ENCODE data around the gene MT3. TPM values are rescaled to one million over a fixed set of nuclear protein-coding genes. Genes with fewer than 3 reads are reported as not detected.
A peak's percentile ranks its signal among the peaks of the same experiment; 100 is the strongest.

The MT3 gene
- total RNA-seq, 1 donor from 2014 or later, result not detected

DNA sequence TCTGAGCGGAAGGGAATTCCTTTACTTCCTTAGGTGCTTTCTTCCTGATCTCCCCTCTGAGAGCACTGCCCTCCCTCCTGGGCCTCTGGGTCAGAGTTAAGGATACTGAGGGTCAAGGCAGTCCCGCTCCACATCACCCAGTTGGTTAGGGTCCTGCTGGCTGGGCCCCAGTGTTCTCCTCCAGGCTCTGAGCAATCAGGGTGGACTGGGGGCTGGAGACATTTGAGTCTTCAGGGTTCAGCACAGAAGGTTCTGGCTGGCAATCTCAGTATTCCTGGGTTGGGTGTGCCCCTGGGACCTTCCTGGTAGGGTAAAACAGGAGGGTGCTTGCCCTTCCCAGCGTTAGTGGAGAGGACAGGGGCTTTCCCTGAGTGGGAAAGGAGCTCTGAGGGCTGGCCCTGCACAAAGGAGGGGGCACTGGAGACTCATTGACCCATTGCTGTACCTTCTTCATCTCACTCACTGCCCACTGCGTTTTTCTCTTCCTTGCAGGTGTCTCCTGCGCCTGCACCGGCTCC is 43.6 kb downstream of the MT3 start:
- Mint-ChIP-seq H3K4me1 (peaks cover 14% of the 10 kb centered on the region), H3K27me3 (ENCODE audit: low read depth) (peaks cover 94% of the 10 kb centered on the region), H3K36me3 (no peaks in the 10 kb centered on the region), H3K9me3 (no peaks in the 10 kb centered on the region), H3K27ac (no peak overlapping the region), H3K4me3 (peak overlapping the region; percentile 56)
- no peak for DNase-seq (ENCODE audit: low spot score in 2 of 2, unreplicated experiment in 2 of 2)
- TF ChIP-seq, protein P1, sequence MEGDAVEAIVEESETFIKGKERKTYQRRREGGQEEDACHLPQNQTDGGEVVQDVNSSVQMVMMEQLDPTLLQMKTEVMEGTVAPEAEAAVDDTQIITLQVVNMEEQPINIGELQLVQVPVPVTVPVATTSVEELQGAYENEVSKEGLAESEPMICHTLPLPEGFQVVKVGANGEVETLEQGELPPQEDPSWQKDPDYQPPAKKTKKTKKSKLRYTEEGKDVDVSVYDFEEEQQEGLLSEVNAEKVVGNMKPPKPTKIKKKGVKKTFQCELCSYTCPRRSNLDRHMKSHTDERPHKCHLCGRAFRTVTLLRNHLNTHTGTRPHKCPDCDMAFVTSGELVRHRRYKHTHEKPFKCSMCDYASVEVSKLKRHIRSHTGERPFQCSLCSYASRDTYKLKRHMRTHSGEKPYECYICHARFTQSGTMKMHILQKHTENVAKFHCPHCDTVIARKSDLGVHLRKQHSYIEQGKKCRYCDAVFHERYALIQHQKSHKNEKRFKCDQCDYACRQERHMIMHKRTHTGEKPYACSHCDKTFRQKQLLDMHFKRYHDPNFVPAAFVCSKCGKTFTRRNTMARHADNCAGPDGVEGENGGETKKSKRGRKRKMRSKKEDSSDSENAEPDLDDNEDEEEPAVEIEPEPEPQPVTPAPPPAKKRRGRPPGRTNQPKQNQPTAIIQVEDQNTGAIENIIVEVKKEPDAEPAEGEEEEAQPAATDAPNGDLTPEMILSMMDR (IDR thresholded peaks at IDR 0.05; ENCODE audit: unreplicated experiment), result no peak

DNA sequence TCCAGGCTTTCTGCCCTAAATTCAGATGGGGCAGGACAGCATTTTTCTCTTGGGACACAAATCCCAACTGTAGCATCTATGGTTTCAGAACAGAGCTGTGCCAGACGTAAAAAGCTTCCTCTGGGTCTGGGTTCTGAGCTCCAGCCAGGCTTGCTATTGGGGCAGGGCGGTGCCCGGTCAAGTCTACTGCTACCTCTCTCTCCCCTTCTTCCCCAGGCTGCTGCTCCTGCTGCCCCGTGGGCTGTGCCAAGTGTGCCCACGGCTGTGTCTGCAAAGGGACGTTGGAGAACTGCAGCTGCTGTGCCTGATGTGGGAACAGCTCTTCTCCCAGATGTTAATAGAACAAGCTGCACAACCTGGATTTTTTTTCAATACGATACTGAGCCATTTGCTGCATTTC is 44.2 kb downstream of the MT3 start:
- Mint-ChIP-seq H3K36me3 (no peaks in the 10 kb centered on the region), H3K4me3 (no peak overlapping the region)
- TF ChIP-seq, protein P1 (IDR thresholded peaks at IDR 0.05; ENCODE audit: unreplicated experiment), result no peak

DNA sequence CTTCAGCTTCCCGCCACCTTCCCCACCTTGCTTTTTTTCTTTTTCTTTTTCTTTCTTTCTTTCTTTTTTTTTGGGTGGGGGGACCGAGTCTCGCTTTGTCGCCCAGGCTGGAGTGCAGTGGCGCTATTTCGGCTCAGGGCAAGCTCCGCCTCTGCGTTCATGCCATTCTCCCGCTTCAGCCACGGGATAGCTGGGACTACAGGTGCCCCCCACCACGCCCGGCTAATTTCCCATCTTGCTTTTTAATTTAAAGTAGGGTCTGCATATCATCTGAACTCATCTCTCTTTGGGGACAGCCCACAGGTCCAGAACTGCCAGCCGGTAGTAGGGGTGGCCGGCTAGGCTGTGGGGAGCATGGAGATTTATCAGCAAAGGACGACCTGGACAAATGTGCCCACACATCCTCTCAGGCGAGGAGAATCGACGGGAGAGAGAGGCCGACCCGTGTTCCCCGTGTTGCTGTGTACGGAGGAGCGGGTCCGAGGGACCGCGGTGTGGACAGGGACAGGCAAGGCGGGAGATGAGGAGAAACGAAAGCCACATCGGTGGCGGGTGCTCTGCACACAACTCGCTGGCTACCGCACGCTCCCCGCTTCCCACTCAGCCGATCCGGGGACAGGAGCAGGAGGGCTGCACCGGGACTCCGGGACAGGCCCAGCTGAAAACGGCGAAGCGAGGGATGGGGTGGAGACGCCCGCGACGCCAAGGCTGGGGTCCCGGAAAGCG is 45.5 kb downstream of the MT3 start:
- DNase-seq (ENCODE audit: low spot score in 2 of 2, unreplicated experiment in 2 of 2), result no peak
- H3K4me1 Mint-ChIP-seq, result peaks cover 18% of the 10 kb centered on the region
- TF ChIP-seq, protein P1 (IDR thresholded peaks at IDR 0.05; ENCODE audit: unreplicated experiment), result no peak
- H3K9me3 Mint-ChIP-seq, result no peaks in the 10 kb centered on the region
- peak overlapping the region; percentile 43 for H3K4me3 Mint-ChIP-seq
- H3K36me3 Mint-ChIP-seq, result no peaks in the 10 kb centered on the region
- H3K27ac Mint-ChIP-seq, result no peak overlapping the region
- peaks cover 99% of the 10 kb centered on the region for H3K27me3 Mint-ChIP-seq (ENCODE audit: low read depth)

More for the DNA sequence above, 44.2 kb downstream of the MT3 start:
- Mint-ChIP-seq H3K9me3 (no peaks in the 10 kb centered on the region), H3K4me1 (peaks cover 17% of the 10 kb centered on the region), H3K27ac (no peak overlapping the region), H3K27me3 (ENCODE audit: low read depth) (peaks cover 99% of the 10 kb centered on the region)
- no peak for DNase-seq (ENCODE audit: low spot score in 2 of 2, unreplicated experiment in 2 of 2)

DNA sequence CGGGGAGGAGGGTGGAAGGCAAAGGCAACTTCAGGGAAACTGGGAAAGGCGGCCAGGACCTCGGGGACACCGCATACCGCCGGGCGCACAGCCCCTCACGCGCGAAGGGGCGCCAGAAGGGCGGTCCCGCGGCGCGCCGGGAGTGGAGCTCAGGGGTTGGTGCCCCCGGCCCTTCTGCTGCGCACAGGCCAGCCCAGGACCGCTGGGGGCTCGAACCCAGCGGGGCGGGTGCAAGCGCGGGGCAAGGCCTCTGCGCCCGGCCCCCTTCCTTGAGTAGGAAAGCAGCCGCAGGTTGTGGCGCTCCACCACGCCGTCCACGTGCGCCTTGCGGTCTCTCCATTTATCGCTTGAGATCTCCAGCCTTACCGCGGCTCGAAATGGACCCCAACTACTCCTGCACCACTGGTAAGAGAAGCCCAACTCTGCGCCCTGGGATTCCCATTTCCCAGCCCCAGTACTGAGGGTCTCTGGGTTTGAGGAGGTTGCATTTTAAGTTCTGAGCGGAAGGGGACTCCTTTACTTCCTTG is 46.2 kb downstream of the MT3 start:
- TF ChIP-seq, protein P1 (IDR thresholded peaks at IDR 0.05; ENCODE audit: unreplicated experiment), result no peak
- Mint-ChIP-seq H3K36me3 (no peaks in the 10 kb centered on the region), H3K4me1 (peaks cover 18% of the 10 kb centered on the region), H3K4me3 (no peak overlapping the region), H3K27me3 (ENCODE audit: low read depth) (peaks cover 99% of the 10 kb centered on the region), H3K27ac (no peak overlapping the region), H3K9me3 (no peaks in the 10 kb centered on the region)
- DNase-seq (ENCODE audit: low spot score in 2 of 2, unreplicated experiment in 2 of 2), result no peak

DNA sequence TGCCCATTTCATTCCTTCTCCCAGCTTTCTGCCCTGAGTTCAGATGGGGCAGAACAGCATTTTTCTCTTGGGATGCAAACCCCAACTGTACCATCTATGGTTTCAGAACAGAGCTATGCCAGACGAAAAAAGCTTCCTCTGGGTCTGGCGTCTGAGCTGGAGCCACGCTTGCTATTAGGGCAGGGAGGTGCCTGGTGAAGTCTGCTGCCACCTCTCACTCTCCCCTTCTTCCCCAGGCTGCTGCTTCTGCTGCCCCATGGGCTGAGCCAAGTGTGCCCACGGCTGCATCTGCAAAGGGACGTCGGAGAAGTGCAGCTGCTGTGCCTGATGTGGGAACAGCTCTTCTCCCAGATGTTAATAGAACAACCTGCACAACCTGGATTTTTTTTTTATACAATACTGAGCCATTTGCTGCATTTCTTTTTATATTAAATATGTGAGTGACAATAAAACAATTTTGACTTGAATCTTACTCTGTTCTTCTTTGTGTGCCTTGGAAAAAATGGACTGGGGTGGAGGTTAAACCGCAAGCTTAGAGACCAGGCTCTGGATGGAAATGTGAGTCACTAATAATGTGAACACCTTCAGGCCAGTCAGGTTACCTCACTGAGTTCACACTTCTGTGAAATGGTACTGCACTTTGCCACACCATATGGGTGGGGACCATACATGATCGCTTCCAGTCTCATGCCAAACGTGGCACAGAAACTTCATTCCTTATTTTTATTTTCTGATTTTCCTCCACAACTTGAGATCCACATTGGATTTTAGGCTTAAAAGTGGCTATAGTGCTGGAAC is 47.5 kb downstream of the MT3 start:
- peaks cover 17% of the 10 kb centered on the region for H3K4me1 Mint-ChIP-seq
- no peaks in the 10 kb centered on the region for H3K36me3 Mint-ChIP-seq
- peaks cover 99% of the 10 kb centered on the region for H3K27me3 Mint-ChIP-seq (ENCODE audit: low read depth)
- H3K9me3 Mint-ChIP-seq, result no peaks in the 10 kb centered on the region
- TF ChIP-seq, protein P1 (IDR thresholded peaks at IDR 0.05; ENCODE audit: unreplicated experiment), result no peak
- H3K4me3 Mint-ChIP-seq, result no peak overlapping the region
- no peak overlapping the region for H3K27ac Mint-ChIP-seq
- no peak for DNase-seq (ENCODE audit: low spot score in 2 of 2, unreplicated experiment in 2 of 2)
